Measurements from ENCODE around the gene BCL11B.

GRCh38 chr14:99198746-99199502 lies 73.1 kb downstream of the BCL11B start:
- TF ChIP-seq CTCF (IDR thresholded peaks at IDR 0.05; ENCODE audit: control extremely low read depth in 1 of 3, insufficient read depth in 1 of 3, low read depth in 1 of 3, low read length in 3 of 3): no peak
- TF ChIP-seq CBX8 (IDR thresholded peaks at IDR 0.05; ENCODE audit: borderline replicate concordance, low read depth, low read length): no peak

All from H1 (cell line).